ENCODE results near the gene GPT2.
"Not testable (repeated sequence)": the region's sequence is repeated elsewhere in the genome, so short reads cannot be mapped to it uniquely, and the experiment has no call there.

Gene GPT2

DNA sequence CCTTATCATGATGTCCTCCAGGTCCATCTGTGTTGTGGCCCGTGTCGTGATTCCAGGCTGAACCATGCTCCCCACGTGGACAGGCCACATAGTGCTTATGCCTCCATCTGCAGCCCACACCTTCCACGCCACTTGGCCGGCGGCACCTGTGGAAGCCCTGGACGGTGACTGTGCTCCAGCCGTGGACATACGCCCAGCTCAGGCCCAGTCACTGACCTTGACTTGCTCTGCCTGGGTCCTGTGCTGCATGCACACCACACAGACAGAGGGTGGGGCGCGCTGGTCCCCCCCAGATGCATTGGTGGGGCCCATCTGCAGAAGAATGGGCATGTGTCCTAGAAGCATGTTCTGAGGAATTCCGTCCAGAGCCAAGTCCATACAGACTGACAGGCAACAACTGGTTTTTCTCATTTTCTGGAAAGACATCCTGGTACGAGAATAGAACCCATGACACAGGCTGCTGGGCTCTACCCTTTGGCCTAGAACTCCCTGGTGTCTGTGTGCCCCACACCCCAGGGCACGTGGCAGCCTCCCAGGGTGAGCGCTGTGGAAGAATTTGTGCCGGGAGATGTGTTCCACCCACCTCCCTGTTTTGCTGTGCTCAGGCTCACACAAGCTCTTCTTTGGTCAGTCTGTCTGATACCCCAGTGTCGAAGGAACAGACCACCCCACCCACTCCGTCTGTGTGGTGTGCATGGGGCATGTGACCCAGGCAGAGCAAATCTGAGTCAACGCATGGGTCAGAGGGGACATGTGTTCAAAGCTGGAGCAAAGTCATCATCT is 39.5 kb downstream of the GPT2 start:
- no peak for DNase-seq (ENCODE audit: low read depth in 2 of 2)

DNA sequence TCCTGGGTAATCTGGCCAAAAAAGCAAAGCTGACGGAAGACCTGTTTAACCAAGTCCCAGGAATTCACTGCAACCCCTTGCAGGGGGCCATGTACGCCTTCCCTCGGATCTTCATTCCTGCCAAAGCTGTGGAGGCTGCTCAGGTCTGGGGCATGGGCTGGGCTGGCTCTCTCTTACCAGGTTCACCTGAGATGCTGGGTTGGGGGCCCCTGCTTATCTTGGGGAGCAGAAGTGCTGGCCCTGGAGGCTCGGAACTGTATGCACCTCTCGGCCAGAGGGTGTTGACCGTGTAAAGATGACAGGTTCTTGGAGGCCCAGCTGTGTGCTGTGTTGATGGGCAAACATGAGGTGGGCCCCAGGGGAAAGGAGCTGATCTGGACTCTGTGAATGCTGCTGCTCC is 40.2 kb downstream of the GPT2 start:
- no peak for DNase-seq (ENCODE audit: low read depth in 2 of 2)

DNA sequence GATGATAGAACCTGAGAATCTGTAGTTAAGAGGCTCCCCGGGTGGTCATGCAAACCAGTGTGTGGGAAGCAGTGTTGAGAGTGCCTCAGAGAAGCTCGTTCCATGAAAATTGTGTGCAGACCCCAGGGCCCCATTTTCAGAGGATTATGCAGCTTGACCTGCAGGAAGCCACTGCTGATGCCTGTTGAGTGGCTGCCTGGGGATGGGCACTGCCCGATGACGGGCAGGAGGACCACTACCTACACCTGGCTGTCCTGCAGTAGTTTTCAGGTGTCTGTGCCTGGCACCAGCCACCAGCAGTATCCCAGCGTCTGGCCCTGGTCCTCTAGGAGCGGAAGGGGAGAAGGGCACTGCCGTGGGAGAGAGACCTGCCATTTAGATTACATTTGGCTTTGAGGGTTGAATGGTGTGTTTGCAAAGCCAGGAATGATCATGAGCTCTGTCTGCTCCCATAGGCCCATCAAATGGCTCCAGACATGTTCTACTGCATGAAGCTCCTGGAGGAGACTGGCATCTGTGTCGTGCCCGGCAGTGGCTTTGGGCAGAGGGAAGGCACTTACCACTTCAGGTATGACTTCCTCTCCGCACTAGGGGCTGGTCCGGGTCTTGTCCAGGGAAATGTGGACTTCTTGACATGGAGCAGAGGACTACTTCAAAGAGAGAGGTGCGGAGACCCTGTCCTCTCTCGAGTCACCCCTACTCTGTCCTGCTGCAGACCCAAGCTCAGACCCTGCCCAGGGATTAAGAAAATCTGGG is 42.5 kb downstream of the GPT2 start:
- no peak for DNase-seq (ENCODE audit: low read depth in 2 of 2)

- DNase-seq (ENCODE audit: low read depth in 2 of 2): no peak
Observed at GRCh38 chr16:46927273-46927672, 43.1 kb downstream of the GPT2 start.

- no peak for DNase-seq (ENCODE audit: low read depth in 2 of 2)
Observed at GRCh38 chr16:46928811-46929210, 44.6 kb downstream of the GPT2 start.

- peak; percentile 39 to 56 for DNase-seq (ENCODE audit: low read depth in 2 of 2)
Observed at GRCh38 chr16:46929378-46930332, 45.5 kb downstream of the GPT2 start.

GRCh38 chr16:46930861-46931260 is 46.7 kb downstream of the GPT2 start:
- DNase-seq (ENCODE audit: low read depth in 2 of 2): no peak

- DNase-seq (ENCODE audit: low read depth in 2 of 2): no peak
Observed at GRCh38 chr16:46932802-46933201, 48.6 kb downstream of the GPT2 start.

DNA sequence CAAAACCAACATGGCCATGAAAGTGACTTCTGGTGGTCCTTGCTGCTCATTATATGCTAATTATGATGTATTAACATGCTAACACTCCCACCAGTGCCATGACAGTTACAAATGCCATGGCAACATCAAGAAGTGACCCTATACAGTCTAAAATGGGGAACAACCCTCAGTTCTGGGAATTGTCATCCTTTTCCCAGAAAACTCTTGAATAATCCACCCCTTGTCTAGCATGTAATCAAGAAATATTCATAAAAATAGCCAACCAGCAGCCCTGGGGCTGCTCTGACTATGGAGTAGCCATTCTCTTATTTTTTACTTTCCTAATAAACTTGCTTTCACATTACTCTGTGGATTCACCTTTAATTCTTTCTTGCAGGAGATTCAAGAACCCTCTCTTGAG is 53.4 kb downstream of the GPT2 start:
- DNase-seq (ENCODE audit: low read depth in 2 of 2): no peak

DNA sequence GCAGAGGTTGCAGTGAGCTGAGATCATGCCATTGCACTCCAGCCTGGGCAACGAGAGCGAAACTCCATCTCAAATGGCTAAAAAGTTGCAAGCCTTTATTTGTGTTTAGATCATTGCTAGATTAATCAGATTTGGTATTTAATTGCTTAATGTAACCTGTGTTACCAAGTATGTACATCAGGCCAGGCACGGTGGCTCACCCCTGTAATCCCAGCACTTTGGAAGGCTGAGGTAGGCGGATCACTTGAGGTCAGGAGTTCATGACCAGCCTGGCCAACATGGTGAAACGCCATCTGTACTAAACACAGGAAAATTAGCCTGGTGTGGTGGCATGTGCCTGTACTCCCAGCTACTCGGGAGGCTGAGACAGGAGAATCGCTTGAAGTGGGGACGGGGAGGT is 60.6 kb downstream of the GPT2 start:
- not testable (repeated sequence) for DNase-seq (ENCODE audit: low read depth in 2 of 2)

DNA sequence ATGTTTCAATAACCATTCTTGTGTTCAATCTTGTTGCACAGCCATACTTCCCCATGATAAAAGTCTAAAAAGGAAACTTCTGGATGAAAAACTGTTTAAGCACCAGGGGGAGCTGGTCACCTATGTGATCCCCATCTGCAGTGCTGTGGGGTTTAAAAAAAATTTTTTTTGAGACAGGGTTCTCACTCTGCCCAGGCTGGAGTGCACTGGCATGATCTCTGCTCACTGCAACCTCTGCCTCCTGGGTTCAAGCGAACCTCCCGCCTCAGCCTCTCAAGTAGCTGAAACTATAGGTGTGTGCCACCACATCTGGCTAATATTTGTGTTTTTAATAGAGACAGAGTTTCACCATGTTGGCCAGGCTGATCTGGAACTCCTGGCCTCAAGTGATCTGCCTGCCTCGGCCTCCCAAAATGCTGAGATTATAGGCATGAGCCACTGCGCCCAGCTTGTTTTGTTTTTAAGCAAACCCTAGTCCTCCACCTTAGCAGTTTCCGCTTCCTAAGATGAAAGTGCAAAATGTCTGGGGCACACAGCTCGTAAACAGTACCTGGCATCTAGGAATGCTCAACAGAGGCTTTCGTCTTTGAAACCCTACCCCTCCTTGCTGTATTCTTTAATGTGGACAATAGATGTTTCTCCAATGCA is 63.9 kb downstream of the GPT2 start:
- no peak for DNase-seq (ENCODE audit: low read depth in 2 of 2)

DNA sequence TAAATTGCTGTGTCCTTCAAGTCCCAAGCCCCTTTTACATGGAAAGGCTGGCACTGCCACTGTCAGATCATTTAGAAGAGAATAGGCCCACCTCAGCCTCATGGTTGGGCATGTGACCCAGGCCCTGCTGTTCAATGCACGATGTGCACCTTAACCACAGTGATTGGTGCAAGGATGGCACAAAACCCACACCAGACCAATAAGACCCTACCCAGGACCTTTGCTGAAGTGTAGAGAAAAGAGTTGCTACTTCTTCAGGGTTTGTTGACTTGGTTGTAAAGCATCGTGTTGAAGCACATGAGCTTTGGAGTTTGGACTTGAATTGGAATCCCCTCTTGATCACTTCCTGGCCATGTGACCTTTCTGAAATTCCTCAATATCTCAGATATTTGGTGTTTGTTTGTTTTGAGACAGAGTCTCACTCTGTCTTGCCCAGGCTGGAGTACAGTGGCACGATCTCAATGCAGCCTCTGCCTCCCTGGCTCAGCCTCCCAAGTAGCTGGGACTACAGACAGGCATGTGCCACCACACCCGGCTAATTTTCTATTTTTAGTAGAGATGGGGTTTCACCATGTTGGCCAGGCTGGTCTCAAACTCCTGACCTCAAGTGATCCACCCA is 64.5 kb downstream of the GPT2 start:
- no peak for DNase-seq (ENCODE audit: low read depth in 2 of 2)

GRCh38 chr16:46949241-46949892 is 65.2 kb downstream of the GPT2 start:
- DNase-seq (ENCODE audit: low read depth in 2 of 2): peak in 1 of 2 donors; percentile 13

DNA sequence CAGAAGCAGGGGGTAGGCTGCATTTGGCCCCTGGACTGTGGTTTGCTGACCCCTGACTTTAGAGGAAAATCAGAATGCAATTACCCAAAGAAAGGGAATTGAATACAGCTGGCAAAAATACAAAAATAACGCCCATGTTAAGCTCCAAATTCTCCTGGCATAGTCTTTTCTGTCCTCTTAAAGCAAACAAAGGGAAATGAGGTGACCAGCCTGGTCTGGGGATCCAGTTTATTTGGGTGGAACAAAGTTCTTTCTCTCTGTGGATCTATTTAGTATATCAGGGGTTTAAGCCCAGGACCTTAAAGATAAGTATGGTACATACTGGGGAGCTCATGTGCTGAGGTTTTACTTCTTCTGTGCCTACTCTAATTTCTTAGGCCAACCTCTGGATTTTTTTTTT is 65.8 kb downstream of the GPT2 start:
- no peak for DNase-seq (ENCODE audit: low read depth in 2 of 2)

- DNase-seq (ENCODE audit: low read depth in 2 of 2): no peak
Observed at GRCh38 chr16:46954562-46954961, 70.4 kb downstream of the GPT2 start.

GRCh38 chr16:46961373-46962353 is 77.5 kb downstream of the GPT2 start:
- no peak for DNase-seq (ENCODE audit: low read depth in 2 of 2)

GRCh38 chr16:46962629-46963028 is 78.5 kb downstream of the GPT2 start:
- no peak for DNase-seq (ENCODE audit: low read depth in 2 of 2)

- DNase-seq (ENCODE audit: low read depth in 2 of 2): no peak
Observed at GRCh38 chr16:46968063-46968435, 83.9 kb downstream of the GPT2 start.

GRCh38 chr16:46970089-46970488 is 85.9 kb downstream of the GPT2 start:
- DNase-seq (ENCODE audit: low read depth in 2 of 2): no peak
